Subcutaneous abdominal adipose tissue (tissue), 5 donors: ENCODE data around the gene FSTL4.

Experiments used
- H3K27ac ChIP-seq: one replicate; pipeline ENCODE4 v1.7.0; 2013; ENCODE audit warnings: low read depth, mild to moderate bottlenecking, inconsistent platforms, low read length, moderate library complexity
- H3K27me3 ChIP-seq, 5 donors: one replicate each; pipeline ENCODE4 v1.7.0; 2013; ENCODE audit warnings: low read length in 5 of 5, inconsistent platforms in 1 of 5; ENCODE audit not compliant: control insufficient read depth in 5 of 5, insufficient read depth in 4 of 5
- H3K36me3 ChIP-seq, 5 donors: one replicate each; pipeline ENCODE4 v1.7.0; 2013; ENCODE audit warnings: low read length in 5 of 5; ENCODE audit not compliant: control insufficient read depth in 5 of 5, insufficient read depth in 5 of 5
- H3K4me1 ChIP-seq, 5 donors: one replicate each; pipeline ENCODE4 v1.7.0; 2013; ENCODE audit warnings: low read length in 5 of 5, mild to moderate bottlenecking in 3 of 5, moderate library complexity in 1 of 5; ENCODE audit not compliant: control insufficient read depth in 5 of 5, insufficient read depth in 5 of 5
- H3K4me3 ChIP-seq, 5 donors: one replicate each; pipeline ENCODE4 v1.7.0; 2013; ENCODE audit warnings: low read length in 5 of 5, low read depth in 1 of 5
- H3K9ac ChIP-seq, 5 donors: one replicate each; pipeline ENCODE4 v1.7.0; 2013; ENCODE audit warnings: low read length in 5 of 5, mild to moderate bottlenecking in 4 of 5, moderate library complexity in 3 of 5
- H3K9me3 ChIP-seq, 5 donors: one replicate each; pipeline ENCODE4 v1.7.0; 2013; ENCODE audit warnings: low read length in 5 of 5; ENCODE audit not compliant: control insufficient read depth in 5 of 5
- donor health status: healthy.
- donor health status: healthy.
- donor health status: healthy.
- donor health status: healthy.
- donor health status: healthy.

FSTL4 gene

GRCh38 chr5:133230823-133231578, 381.3 kb downstream of the FSTL4 start:
- no peak overlapping the region for H3K4me3 ChIP-seq
- no peaks in the 10 kb centered on the region for H3K27me3 ChIP-seq
- H3K36me3 ChIP-seq: no peaks in the 10 kb centered on the region
- H3K9me3 ChIP-seq: no peaks in the 10 kb centered on the region
- no peak overlapping the region for H3K9ac ChIP-seq
- H3K4me1 ChIP-seq: no peaks in the 10 kb centered on the region
- H3K27ac ChIP-seq: no peak overlapping the region

GRCh38 chr5:133229931-133230664, 382.2 kb downstream of the FSTL4 start:
- Histone ChIP-seq H3K4me1 (no peaks in the 10 kb centered on the region), H3K27me3 (no peaks in the 10 kb centered on the region), H3K9ac (no peak overlapping the region), H3K36me3 (no peaks in the 10 kb centered on the region), H3K4me3 (no peak overlapping the region), H3K27ac (no peak overlapping the region), H3K9me3 (no peaks in the 10 kb centered on the region)

GRCh38 chr5:133228316-133228715, 384.0 kb downstream of the FSTL4 start:
- Histone ChIP-seq H3K4me3 (no peak overlapping the region), H3K4me1 (no peaks in the 10 kb centered on the region), H3K9ac (no peak overlapping the region), H3K36me3 (no peaks in the 10 kb centered on the region), H3K27me3 (no peaks in the 10 kb centered on the region), H3K27ac (no peak overlapping the region), H3K9me3 (no peaks in the 10 kb centered on the region)

GRCh38 chr5:133227897-133228296, 384.4 kb downstream of the FSTL4 start:
- Histone ChIP-seq H3K36me3 (no peaks in the 10 kb centered on the region), H3K27me3 (no peaks in the 10 kb centered on the region), H3K4me3 (no peak overlapping the region), H3K9ac (no peak overlapping the region), H3K27ac (no peak overlapping the region), H3K4me1 (no peaks in the 10 kb centered on the region), H3K9me3 (no peaks in the 10 kb centered on the region)

GRCh38 chr5:133227082-133227481, 385.3 kb downstream of the FSTL4 start:
- no peak overlapping the region for H3K9ac ChIP-seq
- H3K4me3 ChIP-seq: no peak overlapping the region
- no peaks in the 10 kb centered on the region for H3K9me3 ChIP-seq
- H3K4me1 ChIP-seq: no peaks in the 10 kb centered on the region
- no peaks in the 10 kb centered on the region for H3K27me3 ChIP-seq
- no peak overlapping the region for H3K27ac ChIP-seq
- no peaks in the 10 kb centered on the region for H3K36me3 ChIP-seq

GRCh38 chr5:133226186-133226585, 386.2 kb downstream of the FSTL4 start:
- Histone ChIP-seq H3K9me3 (no peaks in the 10 kb centered on the region), H3K4me1 (no peaks in the 10 kb centered on the region), H3K27me3 (no peaks in the 10 kb centered on the region), H3K9ac (no peak overlapping the region), H3K27ac (no peak overlapping the region), H3K4me3 (no peak overlapping the region), H3K36me3 (no peaks in the 10 kb centered on the region)

- no peak overlapping the region for H3K27ac ChIP-seq
Measured at GRCh38 chr5:133225671-133226152, 386.6 kb downstream of the FSTL4 start.

GRCh38 chr5:133222979-133223378, 389.4 kb downstream of the FSTL4 start:
- no peaks in the 10 kb centered on the region for H3K27me3 ChIP-seq
- H3K9me3 ChIP-seq: no peaks in the 10 kb centered on the region
- H3K27ac ChIP-seq: no peak overlapping the region
- H3K4me3 ChIP-seq: no peak overlapping the region
- H3K4me1 ChIP-seq: no peaks in the 10 kb centered on the region
- no peaks in the 10 kb centered on the region for H3K36me3 ChIP-seq
- no peak overlapping the region for H3K9ac ChIP-seq

More at GRCh38 chr5:133225671-133226152, 386.6 kb downstream of the FSTL4 start:
- Histone ChIP-seq H3K4me3 (no peak overlapping the region), H3K27me3 (no peaks in the 10 kb centered on the region), H3K9me3 (no peaks in the 10 kb centered on the region), H3K9ac (no peak overlapping the region), H3K36me3 (no peaks in the 10 kb centered on the region), H3K4me1 (no peaks in the 10 kb centered on the region)

- Histone ChIP-seq H3K27me3 (no peaks in the 10 kb centered on the region), H3K27ac (no peak overlapping the region)
Measured at GRCh38 chr5:133222521-133222920, 389.8 kb downstream of the FSTL4 start.

GRCh38 chr5:133222040-133222439, 390.3 kb downstream of the FSTL4 start:
- no peak overlapping the region for H3K9ac ChIP-seq
- H3K36me3 ChIP-seq: no peaks in the 10 kb centered on the region
- H3K27ac ChIP-seq: no peak overlapping the region
- H3K4me3 ChIP-seq: no peak overlapping the region
- no peaks in the 10 kb centered on the region for H3K9me3 ChIP-seq
- no peaks in the 10 kb centered on the region for H3K4me1 ChIP-seq
- H3K27me3 ChIP-seq: no peaks in the 10 kb centered on the region

More at GRCh38 chr5:133222521-133222920, 389.8 kb downstream of the FSTL4 start:
- Histone ChIP-seq H3K9ac (no peak overlapping the region), H3K36me3 (no peaks in the 10 kb centered on the region), H3K4me1 (no peaks in the 10 kb centered on the region), H3K9me3 (no peaks in the 10 kb centered on the region), H3K4me3 (no peak overlapping the region)
